ENCODE measurements around the gene DAP. TPM values are rescaled to one million over a fixed set of nuclear protein-coding genes. Genes with fewer than 3 reads are reported as not detected.

Gene DAP
- total and polyA plus RNA-seq, 12 donors, result 14.2 to 52.5 (median 28.0) TPM

DNA sequence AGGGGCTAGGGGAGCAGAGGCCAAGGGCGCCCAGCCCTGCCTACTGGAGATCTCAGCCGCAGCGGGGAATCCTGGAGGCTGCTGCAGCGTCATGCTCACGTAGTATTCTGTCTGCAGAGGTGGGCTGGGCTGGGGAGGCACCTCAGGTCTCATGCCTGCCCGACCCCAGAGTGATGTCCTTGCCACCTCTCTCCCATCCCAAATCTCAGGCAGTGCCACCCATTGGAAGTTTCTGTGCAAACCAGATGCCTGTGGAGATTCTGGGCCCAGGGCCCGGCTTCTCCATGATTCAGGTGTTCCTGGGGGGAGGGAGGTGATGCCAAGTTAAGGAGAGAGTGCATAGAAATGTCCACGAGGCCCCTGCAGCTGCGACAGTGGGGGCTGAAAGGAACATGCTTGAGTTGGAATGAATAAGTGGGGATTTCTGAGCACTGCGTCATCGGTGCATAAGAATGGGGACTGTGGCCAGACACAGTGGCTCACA is 125.1 kb downstream of the DAP start:
- DNase-seq (no peak), ATAC-seq (no peak)
- intact Hi-C loops (cut with DNase I), result loop anchor here in 1 of 10 donors (10.0 kb wide), 1 partner anchor 361 kb away; no protein-coding TSS in a partner anchor
- peaks cover 0 to 8% (median 0%) of the 10 kb centered on the region in 9 donors for H3K36me3 ChIP-seq
- H3K27ac ChIP-seq, result peak overlapping the region in 1 of 10 donors; percentile 31
- H3K4me3 ChIP-seq, result no peak overlapping the region
- no peaks in the 10 kb centered on the region for H3K27me3 ChIP-seq
- WGBS, 2 donors, result 78 to 79% methylated on average over 11 of the region's 11 CpGs
- peaks cover 0 to 52% (median 0%) of the 10 kb centered on the region in 9 donors for H3K4me1 ChIP-seq
- H3K9me3 ChIP-seq, result no peaks in the 10 kb centered on the region
- no peak for TF ChIP-seq CTCF (IDR thresholded peaks at IDR 0.05)

DNA sequence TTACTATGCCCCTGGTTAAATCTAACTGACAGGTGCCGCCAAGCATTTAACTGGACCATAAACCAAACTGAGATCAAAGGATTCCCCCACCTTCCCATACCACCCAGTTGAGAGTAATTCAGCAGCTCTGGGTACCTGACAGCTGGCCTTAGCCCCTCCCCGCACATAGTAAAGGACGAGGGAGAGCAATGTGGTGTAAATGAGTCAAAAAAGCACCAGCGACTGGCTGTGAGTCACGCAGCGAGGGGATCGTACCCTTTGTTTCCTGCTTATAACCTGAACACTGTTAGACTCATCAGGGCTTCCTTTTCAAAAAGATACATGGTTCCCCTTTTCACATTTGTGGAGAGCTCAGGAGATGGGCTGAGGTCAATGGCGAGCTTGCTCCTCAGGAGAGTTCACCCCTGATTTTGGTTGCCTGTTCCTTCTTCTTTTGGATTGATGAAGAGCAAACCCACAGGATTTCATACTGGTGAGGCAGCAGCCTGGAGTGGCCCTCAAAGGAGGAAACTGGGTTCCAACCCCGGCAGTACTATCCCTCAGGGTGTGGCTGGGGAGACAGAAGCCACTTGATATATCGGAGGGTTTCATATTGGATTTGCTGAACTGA is 125.7 kb downstream of the DAP start:
- DNase-seq (no peak), ATAC-seq (no peak)
- Histone ChIP-seq H3K27ac (peak overlapping the region in 1 of 10 donors; percentile 31), H3K9me3 (no peaks in the 10 kb centered on the region), H3K4me1 (peaks cover 0 to 52% (median 0%) of the 10 kb centered on the region in 9 donors), H3K4me3 (no peak overlapping the region), H3K36me3 (peaks cover 0 to 6% (median 0%) of the 10 kb centered on the region in 9 donors), H3K27me3 (peaks cover 0 to 2% (median 0%) of the 10 kb centered on the region in 7 donors)
- TF ChIP-seq CTCF (IDR thresholded peaks at IDR 0.05), result no peak
- intact Hi-C loops (cut with DNase I), result loop anchor here in 1 of 10 donors (10.0 kb wide), 1 partner anchor 361 kb away; no protein-coding TSS in a partner anchor
- 81 to 83% methylated on average over 10 of the region's 10 CpGs for WGBS, 2 donors

DNA sequence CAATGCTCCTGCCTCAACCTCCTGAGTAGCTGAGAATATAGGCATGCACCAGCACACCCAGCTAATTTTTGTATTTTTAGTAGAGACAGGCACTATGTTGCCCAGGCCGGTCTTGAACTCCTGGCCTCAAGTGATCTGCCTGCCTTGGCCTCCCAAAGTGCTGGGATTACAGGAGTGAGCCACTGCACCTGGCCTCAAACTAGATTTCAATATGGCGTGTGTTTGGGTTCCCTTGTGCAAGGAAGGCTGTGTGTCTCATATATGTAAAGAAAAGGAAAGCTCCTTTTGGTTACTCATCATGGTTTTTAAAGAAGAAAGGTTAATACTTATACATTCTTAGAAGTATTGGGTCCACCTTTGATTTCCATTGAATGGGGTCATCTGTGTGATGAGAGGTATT is 126.5 kb downstream of the DAP start:
- TF ChIP-seq CTCF (IDR thresholded peaks at IDR 0.05), result no peak
- H3K27ac ChIP-seq, result peak overlapping the region in 1 of 10 donors; percentile 31
- peaks cover 0 to 52% (median 0%) of the 10 kb centered on the region in 9 donors for H3K4me1 ChIP-seq
- DNase-seq, result no peak
- peaks cover 0 to 6% (median 0%) of the 10 kb centered on the region in 7 donors for H3K27me3 ChIP-seq
- intact Hi-C loops (cut with DNase I), result loop anchor here in 1 of 10 donors (10.0 kb wide), 1 partner anchor 360 kb away; no protein-coding TSS in a partner anchor
- no peak overlapping the region for H3K4me3 ChIP-seq
- no peak for ATAC-seq
- H3K36me3 ChIP-seq, result peaks cover 0 to 6% (median 0%) of the 10 kb centered on the region in 9 donors
- no peaks in the 10 kb centered on the region for H3K9me3 ChIP-seq
- 95 to 100% methylated on average over 2 of the region's 2 CpGs for WGBS, 2 donors

DNA sequence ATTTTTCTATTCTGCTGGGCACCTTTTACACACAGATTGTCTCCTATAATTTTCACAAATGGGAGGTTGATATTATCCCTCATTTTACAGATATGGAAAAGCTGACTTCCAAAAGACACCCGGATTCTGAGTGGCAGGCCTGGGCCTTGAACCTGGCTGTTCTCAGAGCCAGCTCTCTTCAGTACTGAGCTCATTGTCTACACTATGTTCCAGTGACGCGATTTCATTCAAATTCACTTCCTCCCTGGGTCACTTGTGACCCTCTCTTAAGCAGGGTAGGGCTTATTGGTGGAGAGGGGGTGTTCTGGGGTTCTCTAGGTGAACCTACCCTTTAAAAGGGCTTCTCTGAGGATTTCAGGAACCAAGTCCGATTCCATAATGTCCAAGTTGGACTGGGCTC is 127.0 kb downstream of the DAP start:
- Histone ChIP-seq H3K27ac (no peak overlapping the region), H3K4me3 (no peak overlapping the region), H3K9me3 (no peaks in the 10 kb centered on the region), H3K4me1 (peaks cover 0 to 52% (median 0%) of the 10 kb centered on the region in 9 donors), H3K27me3 (peaks cover 0 to 6% (median 0%) of the 10 kb centered on the region in 7 donors), H3K36me3 (peaks cover 0 to 6% (median 0%) of the 10 kb centered on the region in 9 donors)
- 80 to 83% methylated on average over 4 of the region's 4 CpGs for WGBS, 2 donors
- intact Hi-C loops (cut with DNase I), result loop anchor here in 1 of 10 donors (10.0 kb wide), 1 partner anchor 359 kb away; no protein-coding TSS in a partner anchor
- ATAC-seq (peak in 1 of 8 donors; percentile 35), DNase-seq (no peak)
- no peak for TF ChIP-seq CTCF (IDR thresholded peaks at IDR 0.05)
